A673 (cell line): ENCODE results near the gene ITPR1.

Experiments used
- CTCF ChIP-seq: fragments of 300-800, 200-600 bp; sonication (generic); conservative IDR thresholded peaks from 2 replicates; pipeline ENCODE4 v1.5.1; 2017; ENCODE audit warnings: low read depth, mild to moderate bottlenecking, antibody characterized with exemption, low read length, moderate library complexity, mixed read lengths
- EZH2 ChIP-seq: fragments of 200-600 bp; sonication (generic); IDR thresholded peaks from 2 replicates; pipeline ENCODE4 v1.6.1; 2017; ENCODE audit warnings: borderline replicate concordance, low read depth, mild to moderate bottlenecking, mixed read lengths, antibody characterized with exemption, low read length; ENCODE audit not compliant: poor library complexity, severe bottlenecking

GRCh38 chr3:4818164-4818563, 325.0 kb downstream of the ITPR1 start:
- TF ChIP-seq CTCF (no peak), EZH2 (no peak)
